SK-N-MC (cell line): ENCODE results near the gene ZNF200.

ENCODE experiments used
- EZH2 ChIP-seq: fragments of 200-600 bp; sonication (generic); IDR thresholded peaks from one replicate; pipeline ENCODE4 v1.6.1; 2017; ENCODE audit warnings: antibody characterized with exemption
- FOXP2 ChIP-seq: optimal IDR thresholded peaks from 2 replicates; pipeline ENCODE3; 2011; ENCODE audit warnings: mild to moderate bottlenecking, moderate library complexity; ENCODE audit not compliant: insufficient read depth; ENCODE audit errors: extremely low read length, control extremely low read depth
- POLR2AphosphoS5 ChIP-seq: IDR thresholded peaks from 2 replicates; pipeline ENCODE4 v1.6.1; 2012; ENCODE audit warnings: mild to moderate bottlenecking, low read depth, low read length, borderline replicate concordance

DNA sequence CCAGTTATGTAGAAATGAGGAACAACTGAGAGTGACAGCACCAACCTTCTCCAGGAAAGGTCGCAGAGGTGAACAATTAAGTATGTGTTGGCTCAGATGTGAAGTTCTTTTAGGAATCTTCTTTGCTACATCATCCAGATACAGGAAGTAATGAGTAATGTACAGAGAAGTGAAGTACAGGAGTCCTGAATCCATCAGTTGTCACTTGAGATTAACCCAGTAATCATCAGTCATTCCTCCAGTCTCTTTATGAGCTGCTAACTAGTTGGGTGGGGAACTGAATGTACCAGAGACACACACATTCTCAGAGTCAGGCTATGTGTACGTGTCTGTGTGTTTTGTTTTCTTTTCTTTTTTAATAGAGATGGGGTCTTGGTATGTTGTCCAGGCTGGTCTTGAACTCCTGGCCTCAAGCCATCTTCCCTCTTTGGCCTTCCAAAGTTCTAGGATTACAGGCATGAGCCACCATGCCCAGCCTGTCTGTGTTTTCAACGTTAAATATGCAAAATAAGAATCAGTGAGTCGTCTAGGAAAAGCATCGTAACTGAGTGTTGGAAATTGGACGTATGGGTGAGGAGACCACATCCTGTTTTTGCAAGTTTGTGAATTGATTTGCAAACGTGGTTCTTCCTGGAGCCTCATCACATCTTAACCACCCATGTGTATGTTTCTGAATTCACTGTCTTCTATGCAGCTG lies 19.9 kb downstream of the ZNF200 start:
- TF ChIP-seq EZH2 (no peak), POLR2AphosphoS5 (no peak), FOXP2 (no peak)
